ENCODE measurements around the gene SAGE1. TPM values are rescaled to one million over a fixed set of nuclear protein-coding genes. Genes with fewer than 3 reads are reported as not detected.
"Not testable (repeated sequence)": the region's sequence is repeated elsewhere in the genome, so short reads cannot be mapped to it uniquely, and the experiment has no call there.

SAGE1 gene
- total and polyA plus RNA-seq, 5 donors from 2014 or later, result not detected

- Histone ChIP-seq H3K27me3 (ENCODE audit: control insufficient read depth, insufficient read depth, low read length) (no peaks in the 10 kb centered on the region), H3K36me3 (ENCODE audit: control insufficient read depth, insufficient read depth, low read length) (no peaks in the 10 kb centered on the region), H3K27ac (ENCODE audit: insufficient read depth, low read length, poor library complexity, severe bottlenecking) (no peak overlapping the region), H3K9me3 (ENCODE audit: control insufficient read depth in 2 of 2, low read length in 2 of 2) (no peaks in the 10 kb centered on the region), H3K4me1 (ENCODE audit: control insufficient read depth, insufficient read depth, low read length, poor library complexity, severe bottlenecking) (no peaks in the 10 kb centered on the region), H3K4me3 (ENCODE audit: low read depth, low read length) (no peak overlapping the region)
- no peak for DNase-seq
- Mint-ChIP-seq H3K9me3 (peaks cover 0 to 1% (median 0%) of the 10 kb centered on the region in 7 donors), H3K4me3 (no peak overlapping the region), H3K27me3 (no peaks in the 10 kb centered on the region), H3K27ac (no peak overlapping the region), H3K4me1 (no peaks in the 10 kb centered on the region), H3K36me3 (no peaks in the 10 kb centered on the region)
- no peak for ATAC-seq (ENCODE audit: low read depth in 2 of 2)
These were observed 735 bp upstream of the SAGE1 start for GRCh38 chrX:135892781-135893180.

- Histone ChIP-seq H3K9me3 (ENCODE audit: control insufficient read depth in 2 of 2, low read length in 2 of 2) (no peaks in the 10 kb centered on the region), H3K4me3 (ENCODE audit: low read depth, low read length) (no peak overlapping the region), H3K4me1 (ENCODE audit: control insufficient read depth, insufficient read depth, low read length, poor library complexity, severe bottlenecking) (no peaks in the 10 kb centered on the region), H3K27ac (ENCODE audit: insufficient read depth, low read length, poor library complexity, severe bottlenecking) (no peak overlapping the region), H3K36me3 (ENCODE audit: control insufficient read depth, insufficient read depth, low read length) (no peaks in the 10 kb centered on the region), H3K27me3 (ENCODE audit: control insufficient read depth, insufficient read depth, low read length) (no peaks in the 10 kb centered on the region)
- H3K27ac Mint-ChIP-seq, result no peak overlapping the region
- H3K27me3 Mint-ChIP-seq, result peaks cover 4% of the 10 kb centered on the region
- ATAC-seq (ENCODE audit: low read depth in 2 of 2) (no peak), DNase-seq (no peak)
- no peak overlapping the region for H3K4me3 Mint-ChIP-seq
- H3K4me1 Mint-ChIP-seq, result no peaks in the 10 kb centered on the region
- H3K9me3 Mint-ChIP-seq, result peaks cover 0 to 2% (median 0%) of the 10 kb centered on the region in 7 donors
- H3K36me3 Mint-ChIP-seq, result no peaks in the 10 kb centered on the region
These were observed 16.7 kb downstream of the SAGE1 start for GRCh38 chrX:135910251-135910650.

- no peaks in the 10 kb centered on the region for H3K4me1 Mint-ChIP-seq
- DNase-seq (no peak), ATAC-seq (ENCODE audit: low read depth in 2 of 2) (no peak)
- no peaks in the 10 kb centered on the region for H3K27me3 ChIP-seq (ENCODE audit: control insufficient read depth, insufficient read depth, low read length)
- H3K4me1 ChIP-seq (ENCODE audit: control insufficient read depth, insufficient read depth, low read length, poor library complexity, severe bottlenecking), result no peaks in the 10 kb centered on the region
- H3K9me3 Mint-ChIP-seq, result peaks cover 0 to 2% (median 0%) of the 10 kb centered on the region in 7 donors
- H3K4me3 Mint-ChIP-seq, result no peak overlapping the region
- no peaks in the 10 kb centered on the region for H3K36me3 Mint-ChIP-seq
- H3K36me3 ChIP-seq (ENCODE audit: control insufficient read depth, insufficient read depth, low read length), result no peaks in the 10 kb centered on the region
- H3K27ac ChIP-seq (ENCODE audit: insufficient read depth, low read length, poor library complexity, severe bottlenecking), result no peak overlapping the region
- no peaks in the 10 kb centered on the region for H3K27me3 Mint-ChIP-seq
- no peak overlapping the region for H3K27ac Mint-ChIP-seq
- no peak overlapping the region for H3K4me3 ChIP-seq (ENCODE audit: low read depth, low read length)
- no peaks in the 10 kb centered on the region for H3K9me3 ChIP-seq (ENCODE audit: control insufficient read depth in 2 of 2, low read length in 2 of 2)
These were observed 20.9 kb downstream of the SAGE1 start for GRCh38 chrX:135914404-135914803.

- H3K4me3 Mint-ChIP-seq; H3K36me3 ChIP-seq (ENCODE audit: control insufficient read depth, insufficient read depth, low read length); H3K9me3 Mint-ChIP-seq; H3K4me1 Mint-ChIP-seq; H3K36me3 Mint-ChIP-seq; H3K9me3 ChIP-seq (ENCODE audit: control insufficient read depth in 2 of 2, low read length in 2 of 2); H3K4me1 ChIP-seq (ENCODE audit: control insufficient read depth, insufficient read depth, low read length, poor library complexity, severe bottlenecking); H3K4me3 ChIP-seq (ENCODE audit: low read depth, low read length); H3K27ac Mint-ChIP-seq; H3K27me3 ChIP-seq (ENCODE audit: control insufficient read depth, insufficient read depth, low read length); DNase-seq; H3K27ac ChIP-seq (ENCODE audit: insufficient read depth, low read length, poor library complexity, severe bottlenecking); ATAC-seq (ENCODE audit: low read depth in 2 of 2); H3K27me3 Mint-ChIP-seq: not testable (repeated sequence)
These were observed 27.0 kb downstream of the SAGE1 start for GRCh38 chrX:135920516-135920915.

GRCh38 chrX:135923353-135923752, 29.8 kb downstream of the SAGE1 start:
- no peaks in the 10 kb centered on the region for H3K36me3 Mint-ChIP-seq
- H3K4me3 ChIP-seq (ENCODE audit: low read depth, low read length), result no peak overlapping the region
- no peaks in the 10 kb centered on the region for H3K36me3 ChIP-seq (ENCODE audit: control insufficient read depth, insufficient read depth, low read length)
- no peak overlapping the region for H3K27ac ChIP-seq (ENCODE audit: insufficient read depth, low read length, poor library complexity, severe bottlenecking)
- H3K9me3 ChIP-seq (ENCODE audit: control insufficient read depth in 2 of 2, low read length in 2 of 2), result no peaks in the 10 kb centered on the region
- H3K4me1 Mint-ChIP-seq, result no peaks in the 10 kb centered on the region
- no peak overlapping the region for H3K4me3 Mint-ChIP-seq
- DNase-seq, result no peak
- no peaks in the 10 kb centered on the region for H3K27me3 Mint-ChIP-seq
- peaks cover 0 to 5% (median 0%) of the 10 kb centered on the region in 7 donors for H3K9me3 Mint-ChIP-seq
- ATAC-seq (ENCODE audit: low read depth in 2 of 2), result no peak
- no peaks in the 10 kb centered on the region for H3K27me3 ChIP-seq (ENCODE audit: control insufficient read depth, insufficient read depth, low read length)
- no peaks in the 10 kb centered on the region for H3K4me1 ChIP-seq (ENCODE audit: control insufficient read depth, insufficient read depth, low read length, poor library complexity, severe bottlenecking)
- H3K27ac Mint-ChIP-seq, result no peak overlapping the region

GRCh38 chrX:135927897-135928296, 34.4 kb downstream of the SAGE1 start:
- H3K36me3 ChIP-seq (ENCODE audit: control insufficient read depth, insufficient read depth, low read length), result no peaks in the 10 kb centered on the region
- no peaks in the 10 kb centered on the region for H3K9me3 ChIP-seq (ENCODE audit: control insufficient read depth in 2 of 2, low read length in 2 of 2)
- H3K27me3 Mint-ChIP-seq, result peaks cover 4% of the 10 kb centered on the region
- H3K4me3 ChIP-seq (ENCODE audit: low read depth, low read length), result no peak overlapping the region
- ATAC-seq (ENCODE audit: low read depth in 2 of 2), result no peak
- DNase-seq, result no peak
- H3K4me1 ChIP-seq (ENCODE audit: control insufficient read depth, insufficient read depth, low read length, poor library complexity, severe bottlenecking), result no peaks in the 10 kb centered on the region
- H3K27me3 ChIP-seq (ENCODE audit: control insufficient read depth, insufficient read depth, low read length), result no peaks in the 10 kb centered on the region
- no peak overlapping the region for H3K4me3 Mint-ChIP-seq
- H3K4me1 Mint-ChIP-seq, result no peaks in the 10 kb centered on the region
- H3K9me3 Mint-ChIP-seq, result peaks cover 0 to 3% (median 0%) of the 10 kb centered on the region in 7 donors
- H3K36me3 Mint-ChIP-seq, result no peaks in the 10 kb centered on the region
- H3K27ac ChIP-seq (ENCODE audit: insufficient read depth, low read length, poor library complexity, severe bottlenecking), result no peak overlapping the region
- no peak overlapping the region for H3K27ac Mint-ChIP-seq

- H3K4me1 ChIP-seq (ENCODE audit: control insufficient read depth, insufficient read depth, low read length, poor library complexity, severe bottlenecking), result no peaks in the 10 kb centered on the region
- no peak overlapping the region for H3K4me3 ChIP-seq (ENCODE audit: low read depth, low read length)
- H3K9me3 ChIP-seq (ENCODE audit: control insufficient read depth in 2 of 2, low read length in 2 of 2), result no peaks in the 10 kb centered on the region
- H3K9me3 Mint-ChIP-seq, result peaks cover 0 to 3% (median 0%) of the 10 kb centered on the region in 7 donors
- DNase-seq (peak; percentile 2 to 46 (median 29)), ATAC-seq (ENCODE audit: low read depth in 2 of 2) (no peak)
- H3K27me3 Mint-ChIP-seq, result peaks cover 4% of the 10 kb centered on the region
- no peaks in the 10 kb centered on the region for H3K36me3 Mint-ChIP-seq
- H3K27ac ChIP-seq (ENCODE audit: insufficient read depth, low read length, poor library complexity, severe bottlenecking), result no peak overlapping the region
- H3K36me3 ChIP-seq (ENCODE audit: control insufficient read depth, insufficient read depth, low read length), result no peaks in the 10 kb centered on the region
- peak overlapping the region in 1 of 3 donors; percentile 48 for H3K27ac Mint-ChIP-seq
- no peaks in the 10 kb centered on the region for H3K27me3 ChIP-seq (ENCODE audit: control insufficient read depth, insufficient read depth, low read length)
- no peaks in the 10 kb centered on the region for H3K4me1 Mint-ChIP-seq
- H3K4me3 Mint-ChIP-seq, result no peak overlapping the region
These were observed 38.4 kb downstream of the SAGE1 start for GRCh38 chrX:135931644-135932487.

GRCh38 chrX:135944486-135944885, 51.0 kb downstream of the SAGE1 start:
- no peak overlapping the region for H3K27ac Mint-ChIP-seq
- H3K36me3 Mint-ChIP-seq, result peaks cover 3% of the 10 kb centered on the region
- H3K9me3 ChIP-seq (ENCODE audit: control insufficient read depth in 2 of 2, low read length in 2 of 2), result no peaks in the 10 kb centered on the region
- ATAC-seq (ENCODE audit: low read depth in 2 of 2) (no peak), DNase-seq (no peak)
- H3K27me3 Mint-ChIP-seq, result no peaks in the 10 kb centered on the region
- no peaks in the 10 kb centered on the region for H3K27me3 ChIP-seq (ENCODE audit: control insufficient read depth, insufficient read depth, low read length)
- no peaks in the 10 kb centered on the region for H3K4me1 ChIP-seq (ENCODE audit: control insufficient read depth, insufficient read depth, low read length, poor library complexity, severe bottlenecking)
- no peak overlapping the region for H3K27ac ChIP-seq (ENCODE audit: insufficient read depth, low read length, poor library complexity, severe bottlenecking)
- no peak overlapping the region for H3K4me3 Mint-ChIP-seq
- H3K9me3 Mint-ChIP-seq, result peaks cover 0 to 3% (median 0%) of the 10 kb centered on the region in 7 donors
- H3K36me3 ChIP-seq (ENCODE audit: control insufficient read depth, insufficient read depth, low read length), result no peaks in the 10 kb centered on the region
- no peak overlapping the region for H3K4me3 ChIP-seq (ENCODE audit: low read depth, low read length)
- no peaks in the 10 kb centered on the region for H3K4me1 Mint-ChIP-seq
